Measurements from ENCODE around the gene SCRN1.

The SCRN1 gene

GRCh38 chr7:29922921-29923700 lies 66.5 kb downstream of the SCRN1 start:
- Histone ChIP-seq H3K36me3 (peaks cover 10% of the 10 kb centered on the region), H3K27ac (no peak overlapping the region), H3K9me3 (ENCODE audit: severe bottlenecking) (no peaks in the 10 kb centered on the region), H3K4me3 (ENCODE audit: low read depth, low read length) (no peak overlapping the region), H3K27me3 (ENCODE audit: insufficient read depth, low read depth, severe bottlenecking) (no peaks in the 10 kb centered on the region)
- TF ChIP-seq CTCF (IDR thresholded peaks at IDR 0.05; ENCODE audit: low read depth, low read length): no peak
- DNase-seq: no peak

DNA sequence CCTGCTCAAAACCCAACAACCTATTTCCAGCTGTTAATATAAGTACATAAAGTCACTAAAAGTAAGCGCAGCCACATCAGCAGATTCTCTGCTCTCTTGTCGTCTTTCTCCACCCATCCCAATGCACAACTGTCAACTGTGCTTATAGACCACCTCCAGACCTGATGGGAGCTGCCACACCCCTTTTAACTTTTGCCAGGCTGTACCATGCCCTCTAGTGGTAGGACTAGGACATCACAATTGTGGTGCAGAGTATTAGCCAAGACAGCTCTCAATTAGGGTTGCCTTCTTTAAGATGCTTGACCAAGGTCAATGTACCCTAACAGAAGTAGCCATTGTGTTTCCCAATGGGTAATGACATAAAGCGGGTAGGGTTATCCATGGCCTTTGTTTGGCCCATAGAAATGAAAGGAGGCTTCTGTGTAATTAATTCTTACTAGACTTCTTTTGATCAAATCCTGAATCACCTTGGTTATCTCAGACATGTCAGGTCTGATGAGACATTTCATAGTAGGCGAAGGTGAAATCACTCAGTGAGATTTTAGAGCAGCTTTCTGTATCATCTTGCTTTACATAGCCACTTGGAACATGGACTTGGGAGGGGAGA lies 68.1 kb downstream of the SCRN1 start:
- H3K27ac ChIP-seq: no peak overlapping the region
- peak; percentile 84 for TF ChIP-seq CTCF (IDR thresholded peaks at IDR 0.05; ENCODE audit: low read depth, low read length)
- H3K9me3 ChIP-seq (ENCODE audit: severe bottlenecking): no peaks in the 10 kb centered on the region
- DNase-seq: peak; percentile 71
- no peaks in the 10 kb centered on the region for H3K27me3 ChIP-seq (ENCODE audit: insufficient read depth, low read depth, severe bottlenecking)
- no peak overlapping the region for H3K4me3 ChIP-seq (ENCODE audit: low read depth, low read length)
- H3K36me3 ChIP-seq: peaks cover 10% of the 10 kb centered on the region

GRCh38 chr7:29920491-29920890 lies 69.1 kb downstream of the SCRN1 start:
- Histone ChIP-seq H3K27ac (no peak overlapping the region), H3K4me3 (ENCODE audit: low read depth, low read length) (no peak overlapping the region), H3K27me3 (ENCODE audit: insufficient read depth, low read depth, severe bottlenecking) (no peaks in the 10 kb centered on the region), H3K36me3 (peaks cover 10% of the 10 kb centered on the region), H3K9me3 (ENCODE audit: severe bottlenecking) (no peaks in the 10 kb centered on the region)
- DNase-seq: no peak
- no peak for TF ChIP-seq CTCF (IDR thresholded peaks at IDR 0.05; ENCODE audit: low read depth, low read length)

DNA sequence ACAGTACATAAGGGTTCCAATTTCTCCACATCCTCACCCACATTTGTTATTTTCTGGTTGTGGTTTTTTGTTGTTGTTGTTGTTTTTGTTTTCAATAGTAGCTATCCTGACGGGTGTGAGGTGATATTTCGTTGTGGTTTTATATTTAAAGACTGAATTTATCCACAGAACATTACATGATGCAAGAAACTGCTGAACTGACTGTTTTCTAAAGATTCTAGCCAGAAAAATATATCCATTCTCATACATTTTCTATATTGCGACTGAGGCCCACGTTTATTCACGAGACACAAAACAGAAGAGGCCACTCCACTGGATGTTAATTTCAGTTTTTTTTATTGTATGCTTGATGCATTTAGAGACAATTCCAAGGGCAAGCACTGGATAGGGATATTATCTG lies 69.8 kb downstream of the SCRN1 start:
- Histone ChIP-seq H3K27me3 (ENCODE audit: insufficient read depth, low read depth, severe bottlenecking) (no peaks in the 10 kb centered on the region), H3K9me3 (ENCODE audit: severe bottlenecking) (no peaks in the 10 kb centered on the region), H3K36me3 (peaks cover 10% of the 10 kb centered on the region), H3K27ac (no peak overlapping the region), H3K4me3 (ENCODE audit: low read depth, low read length) (no peak overlapping the region)
- TF ChIP-seq CTCF (IDR thresholded peaks at IDR 0.05; ENCODE audit: low read depth, low read length): no peak
- no peak for DNase-seq

DNA sequence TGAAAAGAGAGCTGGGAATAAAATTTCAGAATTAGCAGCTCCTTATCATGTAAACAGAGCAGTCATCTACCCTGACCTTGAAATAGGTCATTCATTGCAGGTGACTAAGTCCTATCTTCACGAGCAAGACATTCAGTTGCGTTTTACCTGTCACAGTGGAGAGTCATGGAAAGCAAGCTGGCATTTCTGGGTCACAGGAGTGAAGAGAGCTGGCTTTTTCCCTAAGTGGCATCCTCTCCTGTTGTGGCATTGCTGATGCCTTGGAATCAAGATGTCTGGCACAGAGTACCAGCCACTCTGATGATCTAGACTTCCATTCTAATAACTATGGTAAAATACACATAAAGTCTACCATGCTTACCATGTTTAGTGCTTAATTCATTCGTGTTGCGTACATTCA lies 70.8 kb downstream of the SCRN1 start:
- no peak overlapping the region for H3K4me3 ChIP-seq (ENCODE audit: low read depth, low read length)
- no peak overlapping the region for H3K27ac ChIP-seq
- no peak for TF ChIP-seq CTCF (IDR thresholded peaks at IDR 0.05; ENCODE audit: low read depth, low read length)
- H3K9me3 ChIP-seq (ENCODE audit: severe bottlenecking): no peaks in the 10 kb centered on the region
- peaks cover 10% of the 10 kb centered on the region for H3K36me3 ChIP-seq
- no peaks in the 10 kb centered on the region for H3K27me3 ChIP-seq (ENCODE audit: insufficient read depth, low read depth, severe bottlenecking)
- no peak for DNase-seq

All from WERI-Rb-1 (cell line).